Measurements from ENCODE around the gene SVIP.

Gene SVIP

GRCh38 chr11:22792497-22792896, 37.1 kb downstream of the SVIP start:
- DNase-seq (ENCODE audit: low spot score), result peak; percentile 94

GRCh38 chr11:22787551-22788162, 41.9 kb downstream of the SVIP start:
- peak; percentile 76 for DNase-seq (ENCODE audit: low spot score)

- DNase-seq (ENCODE audit: low spot score), result no peak
These were observed 42.5 kb downstream of the SVIP start for GRCh38 chr11:22787055-22787454.

GRCh38 chr11:22786475-22786874, 43.1 kb downstream of the SVIP start:
- DNase-seq (ENCODE audit: low spot score), result no peak

- DNase-seq (ENCODE audit: low spot score), result no peak
These were observed 44.4 kb downstream of the SVIP start for GRCh38 chr11:22785251-22785650.

- no peak for DNase-seq (ENCODE audit: low spot score)
These were observed 48.5 kb downstream of the SVIP start for GRCh38 chr11:22780952-22781593.

- DNase-seq (ENCODE audit: low spot score), result no peak
These were observed 49.8 kb downstream of the SVIP start for GRCh38 chr11:22779850-22780249.

- peak; percentile 62 for DNase-seq (ENCODE audit: low spot score)
These were observed 51.0 kb downstream of the SVIP start for GRCh38 chr11:22778642-22779041.

GRCh38 chr11:22775248-22775647, 54.4 kb downstream of the SVIP start:
- no peak for DNase-seq (ENCODE audit: low spot score)

GRCh38 chr11:22774716-22775115, 54.9 kb downstream of the SVIP start:
- DNase-seq (ENCODE audit: low spot score), result no peak

GRCh38 chr11:22769081-22769480, 60.5 kb downstream of the SVIP start:
- no peak for DNase-seq (ENCODE audit: low spot score)
